ENCODE results near the gene EPHB1.

The EPHB1 gene

GRCh38 chr3:134937256-134938028, 142.4 kb downstream of the EPHB1 start:
- POLR2A ChIA-PET: no interaction called here
- no peak for TF ChIP-seq CTCF (IDR thresholded peaks at IDR 0.05; ENCODE audit: insufficient read depth, low read length, missing control alignments)
- no peak for DNase-seq (ENCODE audit: low read depth, low spot score)
- no peak overlapping the region for H3K4me3 ChIP-seq (ENCODE audit: low read depth, low read length)
- CTCF ChIA-PET: no interaction called here

GRCh38 chr3:134938029-134938525, 143.0 kb downstream of the EPHB1 start:
- H3K4me3 ChIP-seq (ENCODE audit: low read depth, low read length): no peak overlapping the region
- ChIA-PET CTCF (no interaction called here), POLR2A (no interaction called here)
- DNase-seq (ENCODE audit: low read depth, low spot score): no peak
- TF ChIP-seq CTCF (IDR thresholded peaks at IDR 0.05; ENCODE audit: insufficient read depth, low read length, missing control alignments): no peak

- ChIA-PET POLR2A (no interaction called here), CTCF (no interaction called here)
- TF ChIP-seq CTCF (IDR thresholded peaks at IDR 0.05; ENCODE audit: insufficient read depth, low read length, missing control alignments): no peak
These were observed 144.9 kb downstream of the EPHB1 start for GRCh38 chr3:134939978-134940377.

GRCh38 chr3:134941820-134942219, 146.8 kb downstream of the EPHB1 start:
- TF ChIP-seq CTCF (IDR thresholded peaks at IDR 0.05; ENCODE audit: insufficient read depth, low read length, missing control alignments): no peak
- POLR2A ChIA-PET: no interaction called here
- H3K4me3 ChIP-seq (ENCODE audit: low read depth, low read length): no peak overlapping the region
- CTCF ChIA-PET: no interaction called here
- DNase-seq (ENCODE audit: low read depth, low spot score): no peak

More at GRCh38 chr3:134939978-134940377, 144.9 kb downstream of the EPHB1 start:
- no peak overlapping the region for H3K4me3 ChIP-seq (ENCODE audit: low read depth, low read length)
- DNase-seq (ENCODE audit: low read depth, low spot score): no peak

GRCh38 chr3:134944429-134944828, 149.4 kb downstream of the EPHB1 start:
- POLR2A ChIA-PET: no interaction called here
- CTCF ChIA-PET: no interaction called here
- no peak for DNase-seq (ENCODE audit: low read depth, low spot score)
- no peak for TF ChIP-seq CTCF (IDR thresholded peaks at IDR 0.05; ENCODE audit: insufficient read depth, low read length, missing control alignments)
- no peak overlapping the region for H3K4me3 ChIP-seq (ENCODE audit: low read depth, low read length)

GRCh38 chr3:134949150-134949549, 154.1 kb downstream of the EPHB1 start:
- DNase-seq (ENCODE audit: low read depth, low spot score): no peak
- TF ChIP-seq CTCF (IDR thresholded peaks at IDR 0.05; ENCODE audit: insufficient read depth, low read length, missing control alignments): no peak
- CTCF ChIA-PET: interaction anchor here (1.3 kb wide), 1 partner anchor 15 kb away, joined by 3 read pairs; no protein-coding TSS in a partner anchor
- H3K4me3 ChIP-seq (ENCODE audit: low read depth, low read length): no peak overlapping the region
- POLR2A ChIA-PET: no interaction called here

Data from AG04449 (cell line).